HL-60 (cell line): Measurements from ENCODE around the gene MRPS31.
"Not testable (repeated sequence)": the region's sequence is repeated elsewhere in the genome, so short reads cannot be mapped to it uniquely, and the experiment has no call there.

Experiments used
- DNase-seq, 2 experiments: peaks; one replicate each; pipeline ENCODE4 v3.0.0-alpha.2; 2010 to 2020; ENCODE audit warnings: low read depth in 1 of 2, low spot score in 1 of 2
- H3K27ac ChIP-seq: fragments of 250-450 bp; sonication (Bioruptor Pico); replicated peaks from 2 replicates; pipeline ENCODE4 v1.5.1; 2020; ENCODE audit warnings: mild to moderate bottlenecking, moderate library complexity
- H3K27me3 ChIP-seq: fragments of 250-450 bp; sonication (Bioruptor Pico); 2 replicates; pipeline ENCODE4 v1.5.1; 2021; ENCODE audit warnings: mild to moderate bottlenecking, moderate library complexity; ENCODE audit not compliant: insufficient read depth, poor library complexity, severe bottlenecking
- H3K4me3 ChIP-seq: replicated peaks from 2 replicates; pipeline ENCODE4 v1.5.1; 2011; ENCODE audit warnings: mild to moderate bottlenecking, control low read depth, low read length; ENCODE audit not compliant: insufficient read depth
- CTCF ChIP-seq: IDR thresholded peaks from one replicate; pipeline ENCODE4 v1.5.1; 2011; ENCODE audit warnings: low read length, control low read depth, inconsistent platforms; ENCODE audit not compliant: insufficient read depth
- GABPA ChIP-seq: IDR thresholded peaks from 2 replicates; pipeline ENCODE4 v1.6.1; 2012; ENCODE audit warnings: low read depth
- POLR2AphosphoS5 ChIP-seq: IDR thresholded peaks from 2 replicates; pipeline ENCODE4 v1.6.1; 2012; ENCODE audit warnings: low read depth
- REST ChIP-seq: IDR thresholded peaks from 2 replicates; pipeline ENCODE4 v1.6.1; 2012; ENCODE audit warnings: low read depth; ENCODE audit not compliant: insufficient replicate concordance
- SPI1 ChIP-seq: IDR thresholded peaks from 2 replicates; pipeline ENCODE4 v1.6.1; 2012; ENCODE audit warnings: low read depth, mild to moderate bottlenecking, borderline replicate concordance

The MRPS31 gene

GRCh38 chr13:40793339-40793738, 22.3 kb upstream of the MRPS31 start:
- Histone ChIP-seq H3K27ac (no peak overlapping the region), H3K4me3 (no peak overlapping the region)

GRCh38 chr13:40792284-40793051, 21.5 kb upstream of the MRPS31 start:
- DNase-seq, result no peak
- TF ChIP-seq REST, result no peak
- no peak for TF ChIP-seq POLR2AphosphoS5
- TF ChIP-seq GABPA, result no peak
- TF ChIP-seq SPI1, result no peak
- TF ChIP-seq CTCF, result no peak
- Histone ChIP-seq H3K27ac (no peak overlapping the region), H3K27me3 (no peaks in the 10 kb centered on the region), H3K4me3 (no peak overlapping the region)

More at GRCh38 chr13:40793339-40793738, 22.3 kb upstream of the MRPS31 start:
- DNase-seq, result no peak
- no peaks in the 10 kb centered on the region for H3K27me3 ChIP-seq
- no peak for TF ChIP-seq SPI1
- TF ChIP-seq GABPA, result no peak
- no peak for TF ChIP-seq CTCF

GRCh38 chr13:40790154-40790616, 19.2 kb upstream of the MRPS31 start:
- H3K27me3 ChIP-seq, result no peaks in the 10 kb centered on the region
- TF ChIP-seq SPI1 (no peak), CTCF (no peak), POLR2AphosphoS5 (no peak)
- peak overlapping the region; percentile 43 for H3K4me3 ChIP-seq
- H3K27ac ChIP-seq, result peak overlapping the region; percentile 41; the same call in 1 of the 2 replicates
- DNase-seq, result no peak

GRCh38 chr13:40789275-40790153, 18.5 kb upstream of the MRPS31 start, which contains the start of gene SLC25A15:
SLC25A15 (plus strand) TSS chr13:40789611; CDS start chr13:40793227, 3,616 bp downstream.
- DNase-seq, result peak; percentile 52 to 78
- peak within 1 kb of the TSS; percentile 75 for H3K27ac ChIP-seq
- no peak for TF ChIP-seq GABPA
- peak; percentile 65 for TF ChIP-seq POLR2AphosphoS5
- TF ChIP-seq SPI1, result peak; percentile 78
- TF ChIP-seq REST, result no peak
- H3K27me3 ChIP-seq, result no peaks in the 10 kb centered on the region
- peak within 1 kb of the TSS; percentile 43 for H3K4me3 ChIP-seq

GRCh38 chr13:40788540-40789274, 17.7 kb upstream of the MRPS31 start:
- Histone ChIP-seq H3K4me3 (peak overlapping the region; percentile 43), H3K27ac (peak overlapping the region; percentile 75)
- not testable (repeated sequence) for H3K27me3 ChIP-seq, DNase-seq
